Measurements from ENCODE around the gene ELMO1. TPM values are rescaled to one million over a fixed set of nuclear protein-coding genes. Genes with fewer than 3 reads are reported as not detected.

Gene ELMO1
- total and polyA plus RNA-seq, 10 of the 15 experiments (the other 5 are each of a cell fraction or from before 2014, with no cell fraction given): 22.6 to 85.9 (median 56.6) TPM

DNA sequence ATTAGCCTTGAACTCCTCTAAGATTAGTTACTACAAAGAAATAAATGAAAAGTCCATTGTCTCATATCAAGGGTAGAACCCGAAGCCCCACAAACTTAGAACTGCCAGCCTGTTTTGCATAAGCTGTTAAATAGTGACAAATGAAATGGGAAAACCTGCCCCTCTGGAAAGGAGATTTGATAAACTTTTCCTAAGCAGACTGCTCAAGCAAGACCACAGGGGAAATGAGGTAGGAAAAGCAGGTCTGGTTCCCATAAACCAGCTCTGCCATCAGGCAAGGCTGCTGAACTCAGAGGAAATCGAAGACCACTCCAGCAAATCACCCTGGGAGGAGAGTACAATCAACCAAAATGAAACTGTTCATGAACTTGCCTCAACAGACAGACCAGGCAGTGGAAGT is 542.8 kb downstream of the ELMO1 start (continued):
- TF ChIP-seq EP300 (IDR thresholded peaks at IDR 0.05; ENCODE audit: borderline replicate concordance in 1 of 2, control insufficient read depth in 1 of 2, low read depth in 2 of 2, low read length in 2 of 2) (no peak), CBX3 (IDR thresholded peaks at IDR 0.05; ENCODE audit: borderline replicate concordance, low read depth) (no peak), ZBTB11 (CRISPR knock-in tag; IDR thresholded peaks at IDR 0.05) (no peak), HDAC6 (IDR thresholded peaks at IDR 0.05; ENCODE audit: unreplicated experiment) (no peak), SREBF1 (IDR thresholded peaks at IDR 0.05; ENCODE audit: low read length) (no peak), MAX (IDR thresholded peaks at IDR 0.05; ENCODE audit: low read depth, low read length) (no peak)

- Histone ChIP-seq H3K4me3 (no peak overlapping the region), H4K20me1 (ENCODE audit: control insufficient read depth, insufficient read depth) (no peaks in the 10 kb centered on the region), H3K9ac (ENCODE audit: control insufficient read depth, insufficient read depth, low read length) (no peak overlapping the region), H3K9me3 (replicated peaks; ENCODE audit: control insufficient read depth, insufficient read depth, low read length) (no peaks in the 10 kb centered on the region), H3K36me3 (ENCODE audit: control insufficient read depth in 2 of 2, insufficient read depth in 2 of 2, low read length in 1 of 2) (peaks cover 0 to 11% of the 10 kb centered on the region in 2 experiments; a peak in 3 of 4 replicates), H3K4me2 (ENCODE audit: control insufficient read depth, insufficient read depth) (no peak overlapping the region), H3K27me3 (replicated peaks in 1 of 2; ENCODE audit: control insufficient read depth in 2 of 2, insufficient read depth in 2 of 2, low read length in 1 of 2) (no peaks in the 10 kb centered on the region), H2AFZ (ENCODE audit: control insufficient read depth, low read depth, low read length) (no peak overlapping the region), H3K4me1 (ENCODE audit: control insufficient read depth, insufficient read depth, low read length) (no peaks in the 10 kb centered on the region), H3K79me2 (ENCODE audit: control insufficient read depth, insufficient read depth, low read length) (no peaks in the 10 kb centered on the region; the same call in 1 of the 2 replicates), H3K27ac (ENCODE audit: control insufficient read depth, insufficient read depth) (no peak overlapping the region)
- ChIA-PET RAD21 (ENCODE audit: unreplicated experiment) (interaction anchor here (2.0 kb wide), 1 partner anchor 277 kb away, joined by 6 read pairs; no protein-coding TSS in a partner anchor), POLR2A (no interaction called here), SMC1A (ENCODE audit: uncharacterized antibody, unreplicated experiment) (interaction anchor here (1.8 kb wide), 1 partner anchor 10 kb away, joined by 7 read pairs; no protein-coding TSS in a partner anchor), CTCF (no interaction called here)
- DNase-seq (ENCODE audit: low read depth, low spot score): no peak
- in situ Hi-C loops (cut with MboI) (no loop called here), intact Hi-C loops (cut with micrococcal nuclease; ENCODE audit: unreplicated experiment) (no loop called here)
- no peak for TF ChIP-seq NFYA (IDR thresholded peaks at IDR 0.05; ENCODE audit: borderline replicate concordance, low read depth, low read length)
- no peak for TF ChIP-seq ZNF687 (IDR thresholded peaks at IDR 0.05)
- TF ChIP-seq BMI1 (IDR thresholded peaks at IDR 0.05; ENCODE audit: borderline replicate concordance): no peak
- no TSS peak for BruUV-seq (replicated peaks)
- ATAC-seq: no peak
- 43% methylated on average over 2 of the region's 2 CpGs for WGBS (ENCODE audit: insufficient coverage, insufficient replicate concordance, low lambda C conversion rate, missing lambda C conversion rate)
- no peak for FAIRE-seq
These were observed 543.9 kb downstream of the ELMO1 start for GRCh38 chr7:36904802-36905201.

Data from GM12878 (cell line).